Transverse colon (tissue), 4 donors: ENCODE data around the gene PNPLA5. TPM values are rescaled to one million over a fixed set of nuclear protein-coding genes. Genes with fewer than 3 reads are reported as not detected.

Source experiments
- DNase-seq: peaks from one replicate; pipeline ENCODE4 v3.0.0-alpha.2; 2019
- H3K27ac ChIP-seq, 4 donors: fragments of 200-600 bp; sonication (generic); 2 replicates each; pipeline ENCODE4 v1.5.1; 2016 to 2018; ENCODE audit warnings: inconsistent platforms in 4 of 4
- H3K27me3 ChIP-seq: fragments of 200-600 bp; sonication (generic); 2 replicates; pipeline ENCODE4 v1.5.1; 2017; ENCODE audit warnings: inconsistent platforms
- H3K36me3 ChIP-seq, 4 donors: fragments of 200-600 bp; sonication (generic); 2 replicates each; pipeline ENCODE4 v1.5.1; 2017 to 2019; ENCODE audit warnings: inconsistent platforms in 4 of 4
- H3K4me1 ChIP-seq, 4 donors: fragments of 200-600 bp; sonication (generic); 2 replicates each; pipeline ENCODE4 v1.5.1; 2017 to 2020; ENCODE audit warnings: inconsistent platforms in 4 of 4
- H3K4me3 ChIP-seq, 4 donors: fragments of 200-600 bp; sonication (generic); 1 replicate in 1 of 4; 2 replicates in 3 of 4; pipeline versions ENCODE4 v1.5.1 to v1.6.1; 2017 to 2019; ENCODE audit warnings: inconsistent platforms in 4 of 4
- H3K9me3 ChIP-seq, 2 donors: fragments of 200-600 bp; sonication (generic); 2 replicates each; pipeline ENCODE4 v1.5.1; 2017 to 2019; ENCODE audit warnings: inconsistent platforms in 2 of 2
- EP300 ChIP-seq: sonication (generic); formaldehyde crosslinking; IDR thresholded peaks from one replicate; pipeline ENCODE4 v1.6.1; 2017; ENCODE audit warnings: antibody characterized with exemption, low read depth
- POLR2A ChIP-seq: fragments of 450-650 bp; IDR thresholded peaks from one replicate; pipeline ENCODE4 v1.6.1; 2016; ENCODE audit warnings: antibody characterized with exemption, mild to moderate bottlenecking, moderate library complexity
- POLR2AphosphoS5 ChIP-seq, 3 donors: sonication (generic); formaldehyde crosslinking; IDR thresholded peaks; one replicate each; pipeline ENCODE4 v1.6.1; 2016; ENCODE audit warnings: antibody characterized with exemption in 3 of 3
- WGBS, 2 donors: methylation state at CpG; one replicate each; pipeline ENCODE4 v1.1.5; 2018; ENCODE audit warnings: low coverage in 1 of 2; 5-methylcytosine and 5-hydroxymethylcytosine counted together
- in situ Hi-C, 4 donors: fragments of 200-750 bp; cut with MboI; loops; one replicate each; pipeline versions ENCODE4 v1.15.0 to v1.15.1; 2017; ENCODE audit warnings: low sequenced_read_pairs in 3 of 4, low pct_ligation_motif_present in 1 of 4, low pct_unique_long_range_greater_than_20kb in 1 of 4
- intact Hi-C: fragments of 100-400 bp; cut with DNase I; formaldehyde crosslinking; loops from one replicate; pipeline ENCODE4 v1.15.1; 2023; ENCODE audit warnings: low total_unique reads
- total RNA-seq, 4 donors: library from RNA; depleted of rRNA; stranded (reverse); fragments of >200 nt; gene quantifications; one replicate each; pipeline ENCODE4 v1.1.0, GENCODE V29; 2016
- TF ChIP-seq, protein P1 (sequence below), 5 experiments: fragments of 200-600 bp in 3 of 5; fragments of 450-650 bp in 2 of 5; sonication (generic) in 3 of 5; IDR thresholded peaks; 1 replicate in 2 of 5; 2 replicates in 3 of 5; pipeline ENCODE4 v1.5.1; 2016 to 2017; ENCODE audit warnings: antibody characterized with exemption in 5 of 5, inconsistent platforms in 3 of 5, mild to moderate bottlenecking in 2 of 5, moderate library complexity in 1 of 5

Gene PNPLA5
- total RNA-seq, 4 donors from 2014 or later: not detected

- Histone ChIP-seq H3K27ac (no peak overlapping the region), H3K36me3 (no peaks in the 10 kb centered on the region), H3K4me3 (no peak overlapping the region), H3K9me3 (no peaks in the 10 kb centered on the region), H3K4me1 (no peaks in the 10 kb centered on the region), H3K27me3 (no peaks in the 10 kb centered on the region)
- intact Hi-C loops: no loop called here
- TF ChIP-seq POLR2AphosphoS5 (IDR thresholded peaks at IDR 0.05) (no peak), POLR2A (no peak), EP300 (no peak)
- TF ChIP-seq, protein P1, sequence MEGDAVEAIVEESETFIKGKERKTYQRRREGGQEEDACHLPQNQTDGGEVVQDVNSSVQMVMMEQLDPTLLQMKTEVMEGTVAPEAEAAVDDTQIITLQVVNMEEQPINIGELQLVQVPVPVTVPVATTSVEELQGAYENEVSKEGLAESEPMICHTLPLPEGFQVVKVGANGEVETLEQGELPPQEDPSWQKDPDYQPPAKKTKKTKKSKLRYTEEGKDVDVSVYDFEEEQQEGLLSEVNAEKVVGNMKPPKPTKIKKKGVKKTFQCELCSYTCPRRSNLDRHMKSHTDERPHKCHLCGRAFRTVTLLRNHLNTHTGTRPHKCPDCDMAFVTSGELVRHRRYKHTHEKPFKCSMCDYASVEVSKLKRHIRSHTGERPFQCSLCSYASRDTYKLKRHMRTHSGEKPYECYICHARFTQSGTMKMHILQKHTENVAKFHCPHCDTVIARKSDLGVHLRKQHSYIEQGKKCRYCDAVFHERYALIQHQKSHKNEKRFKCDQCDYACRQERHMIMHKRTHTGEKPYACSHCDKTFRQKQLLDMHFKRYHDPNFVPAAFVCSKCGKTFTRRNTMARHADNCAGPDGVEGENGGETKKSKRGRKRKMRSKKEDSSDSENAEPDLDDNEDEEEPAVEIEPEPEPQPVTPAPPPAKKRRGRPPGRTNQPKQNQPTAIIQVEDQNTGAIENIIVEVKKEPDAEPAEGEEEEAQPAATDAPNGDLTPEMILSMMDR (IDR thresholded peaks at IDR 0.05): no peak
- 92% methylated on average over 10 of the region's 13 CpGs; no CpG with 5 or more reads in 1 of the 2 donors for WGBS, 2 donors
- DNase-seq: no peak
- in situ Hi-C loops: loop anchor here in 1 of 4 donors (25.0 kb wide), 1 partner anchor 97 kb away; no protein-coding TSS in a partner anchor
Measured at GRCh38 chr22:43840431-43840830, 51.4 kb downstream of the PNPLA5 start.

GRCh38 chr22:43839781-43840180 lies 52.0 kb downstream of the PNPLA5 start:
- DNase-seq: no peak
- Histone ChIP-seq H3K27me3 (no peaks in the 10 kb centered on the region), H3K4me1 (no peaks in the 10 kb centered on the region), H3K4me3 (no peak overlapping the region), H3K9me3 (no peaks in the 10 kb centered on the region), H3K27ac (no peak overlapping the region), H3K36me3 (no peaks in the 10 kb centered on the region)
- intact Hi-C loops: no loop called here
- in situ Hi-C loops: loop anchor here in 1 of 4 donors (25.0 kb wide), 1 partner anchor 98 kb away; no protein-coding TSS in a partner anchor
- TF ChIP-seq, protein P1 (IDR thresholded peaks at IDR 0.05): no peak
- no peak for TF ChIP-seq POLR2AphosphoS5 (IDR thresholded peaks at IDR 0.05)
- TF ChIP-seq POLR2A: no peak
- TF ChIP-seq EP300: no peak
- 0 to 50% methylated on average over 2 to 8 of the region's 8 CpGs for WGBS, 2 donors

GRCh38 chr22:43838571-43839307 lies 53.1 kb downstream of the PNPLA5 start:
- in situ Hi-C loops: loop anchor here in 1 of 4 donors (25.0 kb wide), 1 partner anchor 99 kb away; no protein-coding TSS in a partner anchor
- intact Hi-C loops: no loop called here

GRCh38 chr22:43838161-43838560 lies 53.7 kb downstream of the PNPLA5 start:
- TF ChIP-seq POLR2AphosphoS5 (IDR thresholded peaks at IDR 0.05) (no peak), EP300 (no peak), POLR2A (no peak)
- TF ChIP-seq, protein P1 (IDR thresholded peaks at IDR 0.05): no peak
- Histone ChIP-seq H3K27ac (no peak overlapping the region), H3K4me1 (no peaks in the 10 kb centered on the region), H3K27me3 (no peaks in the 10 kb centered on the region), H3K4me3 (no peak overlapping the region), H3K36me3 (no peaks in the 10 kb centered on the region), H3K9me3 (no peaks in the 10 kb centered on the region)
- intact Hi-C loops (no loop called here), in situ Hi-C loops (loop anchor here in 1 of 4 donors (25.0 kb wide), 1 partner anchor 99 kb away; no protein-coding TSS in a partner anchor)
- no peak for DNase-seq
- 84% methylated on average over 10 of the region's 10 CpGs; no CpG with 5 or more reads in 1 of the 2 donors for WGBS, 2 donors

More at GRCh38 chr22:43838571-43839307, 53.1 kb downstream of the PNPLA5 start:
- 89 to 100% methylated on average over 1 to 25 of the region's 25 CpGs for WGBS, 2 donors
- Histone ChIP-seq H3K27me3 (no peaks in the 10 kb centered on the region), H3K27ac (no peak overlapping the region), H3K36me3 (no peaks in the 10 kb centered on the region), H3K4me1 (no peaks in the 10 kb centered on the region), H3K4me3 (no peak overlapping the region), H3K9me3 (no peaks in the 10 kb centered on the region)
- no peak for TF ChIP-seq POLR2A
- TF ChIP-seq POLR2AphosphoS5 (IDR thresholded peaks at IDR 0.05): no peak
- TF ChIP-seq EP300: no peak
- TF ChIP-seq, protein P1 (IDR thresholded peaks at IDR 0.05): no peak
- DNase-seq: no peak
